Activated effector memory CD4-positive, alpha-beta T cell treated with anti-CD3 and anti-CD28 coated beads, Interleukin-2, amount 50 U/mL, for 16 hours (primary cell): ENCODE measurements around the gene CRP.
"Not testable (repeated sequence)": the region's sequence is repeated elsewhere in the genome, so short reads cannot be mapped to it uniquely, and the experiment has no call there.

Experiments used
- DNase-seq: peaks from one replicate; pipeline ENCODE4 v3.0.0-alpha.2; 2020

Gene CRP

GRCh38 chr1:159699246-159699645 is 15.1 kb downstream of the CRP start:
- no peak for DNase-seq

- no peak for DNase-seq
These were observed 26.9 kb downstream of the CRP start for GRCh38 chr1:159687511-159687910.

GRCh38 chr1:159686599-159687299 is 27.6 kb downstream of the CRP start:
- DNase-seq, result no peak

- no peak for DNase-seq
These were observed 35.5 kb downstream of the CRP start for GRCh38 chr1:159678939-159679338.

GRCh38 chr1:159675046-159675445 is 39.3 kb downstream of the CRP start:
- no peak for DNase-seq

- not testable (repeated sequence) for DNase-seq
These were observed 42.0 kb downstream of the CRP start for GRCh38 chr1:159672390-159672789.

GRCh38 chr1:159669338-159669737 is 45.1 kb downstream of the CRP start:
- DNase-seq, result no peak

- no peak for DNase-seq
These were observed 45.6 kb downstream of the CRP start for GRCh38 chr1:159668739-159669138.

GRCh38 chr1:159664247-159664646 is 50.1 kb downstream of the CRP start:
- DNase-seq, result no peak

GRCh38 chr1:159663552-159663951 is 50.8 kb downstream of the CRP start:
- DNase-seq, result no peak
